HG03442 (cell line): ENCODE data around the gene LILRB5.
"Not testable (repeated sequence)": the region's sequence is repeated elsewhere in the genome, so short reads cannot be mapped to it uniquely, and the experiment has no call there.

Experiments
- ATAC-seq: cut with Tn5 transposase; IDR thresholded peaks from one replicate; pipeline ENCODE4 v1.9.1; 2021; ENCODE audit warnings: mild to moderate bottlenecking, moderate library complexity; ENCODE audit not compliant: unreplicated experiment

The LILRB5 gene

DNA sequence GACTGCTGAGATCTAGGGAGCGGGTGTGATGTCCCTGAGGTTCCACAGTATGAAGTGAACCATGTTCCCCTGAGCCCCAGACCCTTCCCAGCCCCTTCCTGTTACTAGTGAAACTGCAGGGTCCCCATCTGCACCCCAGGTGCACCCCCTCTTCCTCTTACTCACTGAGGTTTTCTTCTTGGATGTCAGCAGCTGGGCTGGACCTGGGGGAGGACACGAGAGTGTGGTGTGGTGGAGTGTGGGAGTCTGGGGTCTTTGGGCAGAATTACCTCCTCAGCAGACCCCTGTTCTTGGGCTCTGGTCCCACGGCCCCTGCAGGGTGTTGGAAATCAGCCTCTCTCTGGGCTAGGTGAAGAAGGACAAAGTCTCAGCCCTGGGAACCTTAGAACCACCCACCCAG is 11.1 kb downstream of the LILRB5 start:
- no peak for ATAC-seq

DNA sequence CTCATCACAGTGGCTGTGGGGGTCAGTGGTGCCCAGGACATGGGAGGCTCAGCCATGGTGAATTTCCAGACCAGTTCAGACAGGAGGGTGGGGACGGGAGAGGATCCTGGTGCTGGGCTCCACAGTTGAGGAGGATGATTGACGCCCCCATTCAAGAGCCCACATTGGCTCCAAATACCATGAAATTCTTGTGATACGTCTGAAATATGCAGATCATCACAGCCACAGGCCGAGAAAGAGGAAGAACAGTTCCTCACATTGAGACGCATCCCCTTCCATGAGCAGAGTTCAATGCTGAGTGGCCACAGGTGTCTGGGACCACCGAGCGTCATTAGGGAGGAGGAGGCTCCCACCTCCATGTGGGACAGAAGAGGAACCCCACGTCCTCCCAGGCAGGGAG is 13.3 kb downstream of the LILRB5 start:
- not testable (repeated sequence) for ATAC-seq

DNA sequence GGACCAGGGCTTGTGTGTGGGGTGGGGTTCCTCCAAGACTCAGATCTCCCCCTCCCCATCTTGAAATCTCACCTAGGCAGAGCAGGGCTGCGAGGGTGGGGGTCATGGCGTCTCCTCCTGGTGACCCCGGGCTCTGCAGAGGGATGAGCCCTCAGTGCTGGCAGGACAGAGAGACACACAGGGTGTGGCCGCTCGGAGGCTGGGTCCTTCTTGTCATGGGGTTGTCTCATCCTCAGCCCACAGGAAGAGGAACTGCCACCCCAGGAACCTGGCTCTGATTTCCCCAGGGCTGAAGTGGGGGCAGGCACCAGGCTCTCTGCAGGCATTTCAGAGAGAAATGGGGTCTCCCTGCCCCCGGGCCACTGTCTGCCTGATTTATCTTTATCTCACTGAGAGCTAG is 14.4 kb downstream of the LILRB5 start, which contains the start of gene LILRA6:
Gene LILRA6 (minus strand): TSS at position 145 of the 400 bp plus-strand sequence.
- ATAC-seq = not testable (repeated sequence)

DNA sequence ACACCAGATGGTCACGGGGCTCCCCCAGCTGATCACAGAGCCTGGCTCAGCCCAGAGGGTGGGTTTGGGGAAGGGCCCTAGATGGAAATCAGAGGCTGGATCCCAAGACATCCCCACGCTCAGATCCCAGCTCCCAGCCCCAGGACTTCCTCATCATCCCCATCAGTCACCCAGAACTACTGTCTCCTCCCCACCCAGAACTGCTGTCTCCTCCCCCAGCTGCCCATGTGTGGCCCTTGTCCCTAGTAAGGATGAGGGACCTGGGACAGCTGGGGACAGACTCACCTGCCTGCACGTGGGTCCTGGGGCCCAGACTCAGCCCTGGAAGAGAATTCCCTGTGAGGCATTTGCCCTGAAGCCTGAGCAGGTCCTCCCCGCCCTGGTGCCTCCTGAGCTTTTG is 14.8 kb downstream of the LILRB5 start:
- ATAC-seq = not testable (repeated sequence)

DNA sequence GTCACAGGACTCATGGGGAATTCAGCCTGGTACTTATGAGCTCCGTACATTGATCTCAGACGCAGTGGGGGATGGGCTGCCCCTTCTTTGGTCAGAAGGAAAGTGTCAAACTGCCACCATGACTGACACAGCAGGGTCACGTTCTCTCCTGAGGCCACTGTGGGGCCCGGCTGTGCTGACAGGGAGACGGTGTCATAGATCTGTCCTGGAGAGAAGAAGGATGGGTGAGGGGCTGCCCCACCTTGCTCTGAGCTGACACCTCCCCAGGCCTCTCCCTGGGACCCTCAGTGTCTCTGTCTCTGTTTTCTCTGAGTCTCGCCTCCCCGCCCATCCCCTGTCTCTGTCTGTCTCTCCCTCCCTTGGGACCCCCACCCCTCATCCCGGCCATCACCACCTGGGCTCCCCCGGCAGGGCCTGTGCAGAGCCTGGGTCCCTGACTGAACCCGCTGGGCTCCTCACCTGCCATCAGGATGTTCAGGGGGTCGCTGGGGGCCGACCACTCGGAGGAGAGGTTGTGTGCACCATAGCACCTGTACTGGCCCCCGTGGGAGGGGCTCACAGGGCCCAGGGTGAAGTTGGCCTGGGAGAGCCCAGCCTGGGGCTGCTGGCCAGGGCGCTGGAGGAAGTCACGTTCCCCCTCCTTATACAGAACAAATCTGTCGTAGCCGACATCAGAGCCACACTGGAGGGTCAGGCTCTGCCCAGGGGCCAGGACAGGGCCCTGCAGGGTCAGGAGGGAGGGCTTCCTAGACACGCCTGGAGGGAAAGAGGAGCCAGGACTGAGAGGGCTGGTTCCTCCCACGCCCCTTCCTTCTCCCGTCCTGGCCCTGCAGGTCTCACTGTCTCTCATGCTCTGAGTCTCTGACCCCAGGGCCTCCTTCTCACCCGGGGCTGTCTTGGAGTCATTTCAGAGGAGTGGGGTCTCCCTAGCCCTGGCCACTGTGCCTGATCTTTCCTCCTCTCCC is 16.4 kb downstream of the LILRB5 start:
- ATAC-seq = not testable (repeated sequence)

DNA sequence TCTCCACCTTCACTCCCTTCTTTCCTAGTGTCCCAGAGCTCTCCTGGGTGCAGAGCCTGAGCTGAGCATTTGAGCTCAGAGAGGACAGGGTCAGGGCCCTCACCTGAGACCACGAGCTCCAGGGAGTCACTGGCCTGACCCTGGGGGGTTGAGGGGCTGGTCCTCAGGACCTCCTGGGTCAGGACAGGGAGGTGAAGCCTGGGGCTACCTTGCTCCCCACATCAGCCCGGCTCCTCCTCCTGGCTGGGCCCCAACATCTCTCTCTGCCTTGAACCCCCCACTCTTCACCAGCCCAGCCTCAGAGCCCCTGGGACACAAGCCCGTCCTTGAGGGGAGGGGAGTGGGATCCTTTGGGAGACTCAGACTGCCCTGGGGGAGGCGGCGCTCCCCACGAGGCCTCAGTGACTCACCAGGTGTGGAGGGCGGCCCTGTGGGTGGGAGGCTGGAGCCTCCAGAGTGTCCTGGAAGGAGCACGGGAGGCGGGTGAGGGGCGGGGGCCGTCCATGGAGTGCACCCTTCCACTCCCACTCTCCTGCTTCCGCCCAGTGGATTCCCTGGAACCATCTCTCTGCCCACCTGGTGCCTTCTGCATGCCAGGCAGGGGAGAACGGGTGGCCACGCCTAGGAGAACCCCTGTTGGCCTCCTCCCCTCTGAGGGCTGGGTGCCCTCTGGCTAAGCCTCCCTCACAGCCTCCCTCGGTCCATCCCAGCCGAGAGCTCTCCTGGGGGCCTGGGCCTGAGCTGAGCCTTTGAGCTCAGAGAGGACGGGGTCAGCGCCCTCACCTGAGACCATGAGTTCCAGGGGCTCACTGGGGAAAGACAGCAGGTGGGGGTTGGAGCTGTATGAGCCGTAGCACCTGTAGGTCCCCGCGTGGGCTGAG is 17.3 kb downstream of the LILRB5 start:
- not testable (repeated sequence) for ATAC-seq

DNA sequence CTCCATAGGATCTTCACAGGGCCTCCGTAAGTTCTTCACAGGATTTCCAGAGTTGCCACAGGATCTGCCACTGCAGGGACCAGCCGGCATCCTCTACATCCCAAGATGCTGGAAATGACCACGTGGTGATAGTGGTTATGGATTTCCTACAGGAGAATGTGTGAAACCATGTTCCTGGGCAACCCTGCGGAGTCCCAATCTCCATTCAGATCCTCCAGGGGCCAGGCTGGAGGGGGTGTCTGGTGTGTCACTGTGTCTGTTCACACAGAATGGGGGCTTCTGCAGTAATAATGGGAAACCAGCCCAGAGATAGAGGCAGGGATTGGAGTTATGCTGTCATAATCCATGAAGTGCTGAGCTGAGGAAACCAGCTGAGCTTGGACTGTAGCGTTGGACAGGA is 23.1 kb downstream of the LILRB5 start:
- ATAC-seq = no peak

DNA sequence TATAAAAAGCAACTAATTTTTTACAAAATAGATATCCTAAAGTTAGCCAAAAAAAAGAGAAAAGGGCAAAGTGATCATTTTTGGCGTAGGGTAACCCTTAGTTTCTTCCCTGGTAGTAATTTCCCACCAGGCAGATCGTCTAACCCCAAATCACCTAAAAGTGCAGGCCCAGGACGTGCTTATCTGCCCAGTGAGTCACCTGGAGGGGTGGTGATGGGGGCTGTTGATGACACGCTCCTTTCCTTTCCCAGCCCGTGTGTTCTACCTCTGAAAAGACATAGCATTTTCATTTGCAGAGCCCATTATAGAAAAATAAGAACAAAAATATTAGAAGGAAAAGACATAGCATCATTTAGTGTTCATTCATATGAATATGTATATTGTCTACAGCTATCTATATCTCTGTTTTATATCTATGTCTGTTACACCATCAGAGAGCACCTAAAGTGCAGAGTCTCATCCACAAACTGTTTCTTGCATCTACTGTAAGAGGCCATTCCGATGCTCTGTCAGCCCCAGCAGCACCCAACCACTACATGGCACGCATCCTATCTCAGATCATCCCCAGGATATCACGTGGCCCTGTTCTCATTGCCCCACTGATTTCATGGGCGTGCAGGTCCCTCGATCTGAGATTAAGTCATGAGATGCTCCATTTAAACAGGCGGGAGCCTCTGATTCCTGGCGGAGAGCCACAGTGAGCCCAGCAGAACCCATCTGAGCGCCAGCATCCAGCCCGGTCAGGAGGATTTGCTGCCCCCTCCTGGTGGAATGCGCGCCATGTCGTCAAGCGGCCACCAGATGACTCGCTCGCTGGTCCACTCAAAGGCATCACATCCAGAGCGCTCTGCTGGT is 25.8 kb downstream of the LILRB5 start:
- no peak for ATAC-seq

DNA sequence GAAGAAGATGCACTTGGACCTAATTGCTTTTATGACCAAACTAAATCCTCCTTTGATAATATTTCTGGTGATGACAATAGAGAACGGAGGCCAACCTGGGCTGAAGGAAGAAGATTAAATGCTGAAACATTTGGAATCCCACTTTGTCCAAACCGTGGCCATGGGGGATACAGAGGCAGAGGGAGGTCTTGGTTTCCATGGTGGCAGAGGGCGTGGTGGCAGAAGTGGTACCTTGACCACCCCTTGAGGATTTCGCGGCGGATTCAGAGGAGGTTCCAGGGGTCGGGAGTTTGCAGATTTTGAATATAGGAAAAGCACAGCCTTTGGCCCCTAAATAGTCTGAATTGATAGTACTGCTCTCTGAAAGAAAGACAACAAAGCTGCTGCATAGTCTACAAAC is 27.0 kb downstream of the LILRB5 start:
- no peak for ATAC-seq

DNA sequence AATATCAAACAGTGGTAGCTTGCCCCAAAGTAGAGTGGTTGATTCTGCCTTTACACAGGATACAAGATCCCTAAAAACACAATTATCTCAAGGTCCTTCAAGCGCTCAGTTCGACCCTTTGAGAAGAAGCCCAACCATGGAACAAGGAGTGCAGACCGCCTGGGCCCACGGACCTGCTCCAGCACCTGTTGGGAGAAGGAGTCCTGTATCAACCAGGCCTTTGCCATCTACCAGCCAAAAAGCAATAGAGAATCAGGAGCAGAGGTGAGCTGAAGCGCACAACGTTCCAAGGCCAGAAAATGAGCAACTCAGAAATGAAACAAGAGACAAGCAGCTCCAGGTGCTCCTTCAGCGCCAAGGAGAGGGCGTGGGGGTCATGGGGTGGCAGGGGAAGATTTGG is 27.9 kb downstream of the LILRB5 start:
- no peak for ATAC-seq

DNA sequence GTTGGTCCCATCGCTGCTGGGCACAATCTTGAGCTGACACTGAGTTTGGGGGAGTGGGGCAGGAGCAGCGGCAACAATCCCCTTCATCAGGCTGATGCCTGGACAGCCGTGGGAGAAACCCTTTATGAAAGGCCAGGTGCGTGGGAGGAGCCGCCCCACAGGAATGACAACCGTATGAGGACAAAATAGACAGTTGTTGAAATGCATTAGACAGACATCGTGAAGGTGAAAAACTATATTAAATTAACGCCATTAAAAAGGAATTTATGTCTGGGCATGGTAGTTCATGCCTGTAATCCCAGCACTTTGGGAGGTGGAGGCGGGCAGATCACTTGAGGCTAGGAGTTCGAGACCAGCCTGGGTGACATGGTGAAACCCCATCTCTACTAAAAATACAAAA is 32.5 kb downstream of the LILRB5 start:
- not testable (repeated sequence) for ATAC-seq

DNA sequence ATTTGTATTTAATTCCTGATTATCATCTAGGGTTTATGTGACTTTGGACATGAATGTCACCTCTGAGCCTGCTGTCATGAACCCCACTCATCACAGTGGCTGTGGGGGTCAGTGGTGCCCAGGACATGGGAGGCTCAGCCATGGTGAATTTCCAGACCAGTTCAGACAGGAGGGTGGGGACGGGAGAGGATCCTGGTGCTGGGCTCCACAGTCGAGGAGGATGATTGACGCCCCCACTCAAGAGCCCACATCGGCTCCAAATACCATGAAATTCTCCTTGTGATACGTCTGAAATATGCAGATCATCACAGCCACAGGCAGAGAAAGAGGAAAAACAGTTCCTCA is 33.2 kb downstream of the LILRB5 start:
- not testable (repeated sequence) for ATAC-seq

DNA sequence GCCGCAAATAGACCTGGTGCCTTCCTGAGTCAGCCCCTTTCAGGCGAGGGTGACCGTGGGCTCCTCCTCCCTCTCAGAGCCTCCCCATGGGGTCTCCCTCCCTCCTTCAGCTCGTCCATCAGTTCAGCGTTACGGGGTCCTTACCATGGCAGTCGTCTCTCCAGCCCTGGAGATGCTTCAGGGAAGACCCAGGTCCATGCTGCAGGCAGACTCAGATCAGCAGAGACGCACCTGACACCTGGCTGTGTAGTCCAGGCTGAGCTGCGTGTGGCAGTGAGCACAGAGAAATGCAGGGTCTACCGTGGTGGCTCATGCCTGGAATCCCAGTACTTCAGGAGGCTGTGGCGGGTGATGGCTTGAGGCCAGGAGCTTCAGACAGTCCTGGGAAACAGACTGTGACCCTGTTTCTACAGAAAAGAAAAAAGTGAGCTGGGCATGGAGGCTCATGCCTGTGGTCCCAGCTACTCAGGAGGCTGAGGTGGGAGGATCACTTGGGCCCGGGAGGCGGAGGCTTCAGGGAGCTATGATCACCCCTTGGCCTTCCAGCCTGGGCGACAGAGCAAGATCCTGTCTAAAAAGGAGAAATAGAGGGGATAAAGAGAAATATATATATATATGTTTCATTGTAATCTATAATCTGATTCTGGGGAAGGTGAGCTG is 33.7 kb downstream of the LILRB5 start:
- not testable (repeated sequence) for ATAC-seq

DNA sequence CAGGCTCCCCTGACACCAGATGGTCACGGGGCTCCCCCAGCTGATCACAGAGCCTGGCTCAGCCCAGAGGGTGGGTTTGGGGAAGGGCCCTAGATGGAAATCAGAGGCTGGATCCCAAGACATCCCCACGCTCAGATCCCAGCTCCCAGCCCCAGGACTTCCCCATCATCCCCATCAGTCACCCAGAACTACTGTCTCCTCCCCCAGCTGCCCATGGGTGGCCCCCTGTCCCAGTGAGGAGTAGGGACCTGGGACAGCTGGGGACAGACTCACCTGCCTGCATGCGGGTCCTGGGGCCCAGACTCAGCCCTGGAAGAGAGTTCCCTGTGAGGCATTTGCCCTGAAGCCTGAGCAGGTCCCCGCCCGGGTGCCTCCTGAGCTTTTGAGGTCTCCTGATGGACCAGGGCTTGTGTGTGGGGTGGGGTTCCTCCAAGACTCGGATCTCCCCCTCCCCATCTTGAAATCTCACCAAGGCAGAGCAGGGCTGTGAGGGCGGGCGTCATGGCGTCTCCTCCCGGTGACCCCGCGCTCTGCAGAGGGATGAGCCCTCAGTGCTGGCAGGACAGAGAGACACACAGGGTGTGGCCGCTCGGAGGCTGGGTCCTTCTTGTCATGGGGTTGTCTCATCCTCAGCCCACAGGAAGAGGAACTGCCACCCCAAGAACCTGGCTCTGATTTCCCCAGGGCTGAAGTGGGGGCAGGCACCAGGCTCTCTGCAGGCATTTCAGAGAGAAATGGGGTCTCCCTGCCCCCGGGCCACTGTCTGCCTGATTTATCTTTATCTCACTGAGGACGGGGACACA is 34.4 kb downstream of the LILRB5 start, which contains the start of gene LILRB3:
Gene LILRB3 (minus strand): TSS at position 534 of the 803 bp plus-strand sequence. CDS start 31 bp downstream, at position 503.
- ATAC-seq = not testable (repeated sequence)

DNA sequence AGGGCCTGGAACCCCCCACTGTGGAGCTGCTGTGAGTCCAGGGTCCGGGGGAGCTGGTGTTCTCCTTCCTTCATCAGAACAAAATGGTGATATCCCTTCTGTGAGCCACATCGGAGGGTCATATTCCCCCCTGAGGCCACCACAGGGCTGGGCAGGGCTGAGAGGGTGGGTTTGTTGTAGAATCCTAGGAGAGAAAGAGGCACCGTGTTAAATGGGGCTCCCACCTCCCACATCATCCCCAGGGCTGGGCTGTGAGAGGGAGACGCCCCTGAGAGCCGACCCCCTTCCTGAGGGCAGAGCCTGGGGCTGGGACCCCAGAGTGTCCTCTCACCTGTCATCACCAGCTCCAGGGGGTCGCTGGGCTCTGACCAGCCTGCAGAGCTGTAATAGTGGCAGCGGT is 35.1 kb downstream of the LILRB5 start:
- ATAC-seq = not testable (repeated sequence)

DNA sequence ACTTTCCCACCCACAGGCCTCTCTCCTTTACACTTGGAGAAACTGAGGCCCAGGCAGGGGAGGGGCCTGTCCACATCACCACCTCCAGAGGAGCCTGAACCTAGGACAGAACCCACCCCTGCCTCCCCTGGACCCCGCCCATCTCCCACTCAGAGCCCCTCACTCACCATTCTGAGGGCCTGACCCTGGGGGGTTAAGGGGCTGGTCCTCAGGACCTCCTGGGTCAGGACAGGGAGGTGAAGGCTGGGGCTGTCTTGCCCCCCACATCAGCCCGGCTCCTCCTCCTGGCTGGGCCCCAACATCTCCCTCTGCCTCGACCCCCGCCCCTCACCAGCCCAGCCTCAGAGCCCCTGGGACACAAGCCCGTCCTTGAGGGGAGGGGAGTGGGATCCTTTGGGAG is 37.4 kb downstream of the LILRB5 start:
- not testable (repeated sequence) for ATAC-seq

DNA sequence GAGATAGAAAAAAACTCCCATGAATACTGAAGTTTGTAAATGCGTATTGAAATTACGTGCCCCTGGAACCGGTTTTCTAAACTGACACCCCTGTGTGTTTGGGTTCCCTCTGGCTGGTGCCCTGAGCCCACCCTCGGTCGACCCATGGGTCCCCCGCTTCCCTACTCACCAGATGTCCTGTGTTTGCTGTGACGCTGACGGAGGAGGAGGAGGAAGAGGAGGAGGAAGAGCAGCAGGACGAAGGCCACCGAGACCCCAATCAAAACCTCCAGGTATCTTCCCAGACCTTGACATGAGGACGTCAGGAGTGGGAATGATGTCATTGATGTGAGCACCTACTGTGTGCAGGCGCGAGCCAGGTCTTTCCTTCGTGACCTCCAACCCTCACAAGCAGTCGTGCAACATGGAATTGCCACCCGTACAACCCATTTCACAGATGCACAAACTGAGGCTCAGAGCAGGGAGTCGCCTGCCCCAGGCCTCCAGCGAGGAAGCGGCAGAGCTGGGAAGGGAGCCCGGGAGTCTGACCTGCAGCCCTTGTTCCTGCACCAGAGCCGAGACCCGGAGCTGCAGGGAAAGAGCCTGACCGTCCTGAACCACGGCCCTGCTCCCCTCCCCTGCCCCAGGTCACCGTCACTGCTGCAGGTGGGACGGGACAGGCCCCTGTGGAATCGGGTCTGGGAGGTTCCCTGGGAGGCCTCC is 38.0 kb downstream of the LILRB5 start:
- ATAC-seq = no peak

DNA sequence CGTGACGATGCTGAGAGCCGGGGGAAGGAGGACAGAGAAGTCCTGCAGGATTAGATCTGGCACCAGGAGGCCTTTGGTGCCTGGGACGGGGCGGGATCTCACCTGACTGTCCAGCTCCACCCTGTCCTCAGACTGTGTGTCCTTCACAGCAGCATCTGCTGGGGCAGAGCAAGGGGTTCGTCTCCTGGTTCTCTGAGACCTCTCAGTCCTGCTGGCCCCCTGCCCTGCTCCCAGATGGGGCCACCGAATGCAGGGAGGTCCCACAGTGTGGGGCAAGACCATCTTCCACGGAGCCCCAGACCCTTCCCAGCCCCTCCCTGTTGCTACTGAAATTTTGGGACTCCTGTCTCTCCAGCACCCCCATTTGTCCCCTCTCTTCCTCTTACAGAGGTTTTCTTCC is 38.8 kb downstream of the LILRB5 start:
- no peak for ATAC-seq
